Upper lobe of left lung (tissue), 6 donors: Measurements from ENCODE around the gene UGT2B10. TPM values are rescaled to one million over a fixed set of nuclear protein-coding genes. Genes with fewer than 3 reads are reported as not detected.

Experiments used
- ATAC-seq, 2 donors: fragments of 200-7000 bp; cut with Tn5 transposase; one replicate each; pipeline ENCODE4 v1.9.1; 2022; ENCODE audit warnings: mild to moderate bottlenecking in 2 of 2, moderate library complexity in 2 of 2; ENCODE audit not compliant: low FRiP score in 2 of 2
- DNase-seq, 2 donors: peaks; one replicate each; pipeline ENCODE4 v3.0.0-alpha.2; 2019 to 2020
- H3K27ac ChIP-seq, 4 donors: fragments of 200-600 bp; sonication (generic); one replicate each; pipeline ENCODE4 v1.5.1; 2016 to 2019
- H3K27me3 ChIP-seq, 4 donors: fragments of 200-600 bp; sonication (generic); one replicate each; pipeline ENCODE4 v1.5.1; 2017 to 2019
- H3K36me3 ChIP-seq, 4 donors: fragments of 200-600 bp; sonication (generic); one replicate each; pipeline ENCODE4 v1.5.1; 2016 to 2019
- H3K4me1 ChIP-seq, 4 donors: fragments of 200-600 bp; sonication (generic); one replicate each; pipeline ENCODE4 v1.5.1; 2018 to 2019
- H3K4me3 ChIP-seq, 4 donors: fragments of 200-600 bp; sonication (generic); one replicate each; pipeline ENCODE4 v1.5.1; 2017 to 2019; ENCODE audit warnings: mild to moderate bottlenecking in 2 of 4, moderate library complexity in 1 of 4
- H3K9me3 ChIP-seq, 4 donors: fragments of 200-600 bp; sonication (generic); one replicate each; pipeline ENCODE4 v1.5.1; 2018 to 2019
- CTCF ChIP-seq, 6 experiments: fragments of 450-650 bp in 4 of 6; fragments of 200-600 bp in 2 of 6; sonication (generic) in 2 of 6; IDR thresholded peaks; one replicate each; pipeline ENCODE4 v1.5.1; 2016 to 2019; ENCODE audit warnings: antibody characterized with exemption in 6 of 6
- EP300 ChIP-seq, 4 donors: sonication (generic); formaldehyde crosslinking; IDR thresholded peaks; one replicate each; pipeline ENCODE4 v1.5.1; 2017; ENCODE audit warnings: antibody characterized with exemption in 4 of 4, control low read depth in 2 of 4
- POLR2A ChIP-seq, 4 donors: fragments of 450-650 bp; IDR thresholded peaks; one replicate each; pipeline ENCODE4 v1.5.1; 2016 to 2017; ENCODE audit warnings: antibody characterized with exemption in 4 of 4, mild to moderate bottlenecking in 2 of 4
- POLR2AphosphoS5 ChIP-seq, 2 donors: sonication (generic); formaldehyde crosslinking; IDR thresholded peaks; one replicate each; pipeline ENCODE4 v1.5.1; 2017; ENCODE audit warnings: antibody characterized with exemption in 2 of 2
- WGBS, 2 donors: methylation state at CpG; one replicate each; pipeline ENCODE4 v1.1.5; 2017 to 2018; 5-methylcytosine and 5-hydroxymethylcytosine counted together
- total RNA-seq, 6 donors: library from RNA; depleted of rRNA in 4 of 6; stranded (reverse); fragments of >200 nt in 4 of 6; gene quantifications; one replicate each; pipeline versions ENCODE4 v1.1.0 to v1.2.1, GENCODE V29; 2016 to 2021
- donor health status: DM: no; HTN: no; CAD: no; lungs with moderate emphysema.
- donor health status: DM: no; HTN: yes; CAD: no; lungs with severe emphysema.

Gene UGT2B10
- total RNA-seq, 6 donors from 2014 or later, result 0.17 TPM; not detected in 5

DNA sequence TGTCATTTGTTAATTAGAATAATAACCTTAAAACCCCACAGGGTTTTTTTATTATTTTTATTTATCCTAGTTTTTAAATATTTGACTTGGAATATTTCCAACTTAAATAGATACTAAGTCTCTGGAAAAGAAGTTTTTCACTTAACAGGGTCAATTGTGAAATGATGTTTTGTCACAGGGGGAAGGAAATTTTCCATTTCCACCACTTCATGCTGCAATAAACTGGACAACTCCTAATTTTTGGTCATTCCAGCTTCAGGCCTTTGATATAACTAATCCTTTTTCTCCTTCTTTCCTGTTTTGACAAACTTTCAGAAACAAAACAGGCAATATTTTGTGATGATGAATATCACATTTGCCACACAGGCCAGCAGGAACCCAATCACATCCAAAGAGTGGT is 45.3 kb downstream of the UGT2B10 start:
- Histone ChIP-seq H3K4me1 (no peaks in the 10 kb centered on the region), H3K9me3 (peaks cover 0 to 5% (median 0%) of the 10 kb centered on the region in 4 donors), H3K36me3 (no peaks in the 10 kb centered on the region), H3K27me3 (no peaks in the 10 kb centered on the region), H3K4me3 (no peak overlapping the region), H3K27ac (no peak overlapping the region)
- no peak for TF ChIP-seq POLR2AphosphoS5 (IDR thresholded peaks at IDR 0.05)
- no peak for TF ChIP-seq CTCF (IDR thresholded peaks at IDR 0.05)
- no peak for TF ChIP-seq POLR2A (IDR thresholded peaks at IDR 0.05)
- DNase-seq, result no peak
- ATAC-seq, result no peak

DNA sequence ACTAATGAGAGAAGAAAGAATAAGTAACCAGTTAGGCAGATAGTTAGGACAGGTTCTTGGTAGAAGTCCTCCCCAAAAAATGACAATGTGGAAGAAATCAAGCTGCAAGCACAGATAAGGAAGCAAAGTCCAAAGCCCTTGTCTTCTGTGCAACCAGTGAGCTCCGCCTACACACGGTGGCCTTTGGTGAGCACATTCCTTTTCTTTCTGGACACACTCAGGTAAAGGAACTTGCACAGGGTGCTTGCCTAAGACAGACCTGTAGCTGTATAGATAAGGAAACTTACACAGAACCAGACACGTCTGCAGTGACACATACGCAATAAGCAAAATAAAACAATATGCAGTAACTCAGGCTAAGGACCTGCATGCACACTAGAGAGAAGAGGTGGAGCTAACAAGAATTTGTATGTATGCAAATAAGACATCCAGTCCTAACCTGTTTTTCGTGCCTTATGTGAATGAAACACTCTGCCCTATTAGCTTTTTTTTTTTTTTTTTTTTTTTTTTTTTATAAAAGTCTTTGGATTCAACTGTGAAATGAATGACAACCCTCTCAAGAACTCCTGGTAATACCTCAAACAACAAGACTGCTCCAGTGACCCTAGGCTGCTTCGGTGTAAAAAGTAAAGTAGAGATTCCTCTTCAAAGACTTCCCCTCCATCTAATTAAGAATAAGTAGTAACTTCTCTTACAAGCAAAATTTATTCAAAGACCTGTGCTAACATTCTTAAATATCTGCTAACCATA is 48.8 kb downstream of the UGT2B10 start:
- TF ChIP-seq POLR2A (IDR thresholded peaks at IDR 0.05) (no peak), CTCF (IDR thresholded peaks at IDR 0.05) (no peak), EP300 (IDR thresholded peaks at IDR 0.05) (no peak), POLR2AphosphoS5 (IDR thresholded peaks at IDR 0.05) (no peak)
- ATAC-seq (peak in 1 of 2 donors; percentile 73), DNase-seq (peak in 1 of 2 donors; percentile 54)
- 47 to 58% methylated on average over 6 of the region's 6 CpGs for WGBS, 2 donors
- no peaks in the 10 kb centered on the region for H3K9me3 ChIP-seq
- no peak overlapping the region for H3K4me3 ChIP-seq
- no peaks in the 10 kb centered on the region for H3K4me1 ChIP-seq
- H3K27me3 ChIP-seq, result no peaks in the 10 kb centered on the region
- H3K36me3 ChIP-seq, result no peaks in the 10 kb centered on the region
- peak overlapping the region in 1 of 4 donors; percentile 23 for H3K27ac ChIP-seq

DNA sequence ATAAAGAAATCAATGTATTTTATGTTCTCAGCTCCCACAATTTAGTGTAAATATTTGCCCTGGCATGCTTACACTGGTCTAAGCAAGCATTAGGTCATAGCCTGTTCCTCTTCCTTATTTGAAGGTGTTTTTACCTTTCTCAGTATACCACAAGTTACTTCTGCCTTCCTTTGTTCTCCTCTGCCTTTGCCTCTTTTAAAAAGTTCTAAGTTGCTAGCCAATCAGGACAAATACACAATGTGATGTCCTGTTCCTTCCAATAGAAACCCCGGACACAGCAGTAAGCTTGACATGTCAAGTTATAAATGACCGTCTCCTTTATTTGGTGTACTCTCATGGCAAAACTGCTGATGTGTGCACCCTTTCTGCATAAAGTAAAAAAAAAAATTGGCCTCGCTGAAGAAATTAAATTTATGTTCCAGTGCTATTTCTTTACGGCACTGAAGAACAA is 49.4 kb downstream of the UGT2B10 start:
- DNase-seq (no peak), ATAC-seq (no peak)
- Histone ChIP-seq H3K4me3 (no peak overlapping the region), H3K36me3 (no peaks in the 10 kb centered on the region), H3K27me3 (no peaks in the 10 kb centered on the region), H3K27ac (no peak overlapping the region), H3K9me3 (no peaks in the 10 kb centered on the region), H3K4me1 (no peaks in the 10 kb centered on the region)
- 71 to 72% methylated on average over 4 of the region's 4 CpGs for WGBS, 2 donors
- TF ChIP-seq CTCF (IDR thresholded peaks at IDR 0.05) (no peak), POLR2AphosphoS5 (IDR thresholded peaks at IDR 0.05) (no peak), POLR2A (IDR thresholded peaks at IDR 0.05) (no peak), EP300 (IDR thresholded peaks at IDR 0.05) (no peak)

GRCh38 chr4:68865760-68866159 is 50.0 kb downstream of the UGT2B10 start:
- H3K27ac ChIP-seq, result no peak overlapping the region
- 56 to 63% methylated on average over 5 of the region's 5 CpGs for WGBS, 2 donors
- no peaks in the 10 kb centered on the region for H3K27me3 ChIP-seq
- DNase-seq (no peak), ATAC-seq (no peak)
- no peaks in the 10 kb centered on the region for H3K9me3 ChIP-seq
- TF ChIP-seq EP300 (IDR thresholded peaks at IDR 0.05), result no peak
- TF ChIP-seq CTCF (IDR thresholded peaks at IDR 0.05), result no peak
- TF ChIP-seq POLR2AphosphoS5 (IDR thresholded peaks at IDR 0.05), result no peak
- no peak for TF ChIP-seq POLR2A (IDR thresholded peaks at IDR 0.05)
- no peaks in the 10 kb centered on the region for H3K4me1 ChIP-seq
- no peak overlapping the region for H3K4me3 ChIP-seq
- H3K36me3 ChIP-seq, result no peaks in the 10 kb centered on the region

DNA sequence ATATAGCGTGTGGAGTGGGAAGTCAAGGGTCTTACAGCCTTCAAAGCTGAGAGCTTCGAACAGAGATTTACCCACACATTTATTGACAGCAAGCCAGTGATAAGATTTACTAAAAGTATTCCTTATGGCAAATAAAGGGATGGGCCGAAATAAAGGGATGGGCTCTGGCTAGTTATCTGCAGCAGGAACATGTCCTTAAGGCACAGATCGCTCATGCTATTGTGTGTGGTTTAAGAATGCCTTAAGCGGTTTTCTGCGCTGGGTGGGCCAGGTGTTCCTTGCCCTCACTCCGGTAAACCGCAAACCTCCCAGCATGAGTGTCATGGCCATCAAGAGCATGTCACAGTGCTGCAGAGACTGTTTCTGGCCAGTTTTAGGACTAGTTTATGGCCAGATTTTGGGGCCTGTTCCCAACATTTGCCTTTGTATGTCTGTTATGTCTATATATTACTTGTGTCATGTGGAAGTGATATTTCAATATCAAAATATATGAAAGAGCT is 53.5 kb downstream of the UGT2B10 start:
- H3K27me3 ChIP-seq, result no peaks in the 10 kb centered on the region
- no peaks in the 10 kb centered on the region for H3K9me3 ChIP-seq
- DNase-seq, result no peak
- 80 to 91% methylated on average over 8 of the region's 8 CpGs for WGBS, 2 donors
- H3K27ac ChIP-seq, result no peak overlapping the region
- no peaks in the 10 kb centered on the region for H3K36me3 ChIP-seq
- TF ChIP-seq EP300 (IDR thresholded peaks at IDR 0.05) (no peak), POLR2AphosphoS5 (IDR thresholded peaks at IDR 0.05) (no peak), CTCF (IDR thresholded peaks at IDR 0.05) (no peak), POLR2A (IDR thresholded peaks at IDR 0.05) (no peak)
- H3K4me1 ChIP-seq, result peaks cover 0 to 7% (median 0%) of the 10 kb centered on the region in 4 donors
- H3K4me3 ChIP-seq, result no peak overlapping the region
- no peak for ATAC-seq
